Fibroblast of mammary gland (primary cell): ENCODE data around the gene KIZ.

Source experiments
- DNase-seq: peaks from one replicate; pipeline ENCODE4 v3.0.0-alpha.2; 2010; ENCODE audit warnings: low read depth
- H3K4me3 ChIP-seq: 2 replicates; pipeline ENCODE4 v1.5.1; 2011; ENCODE audit warnings: low read depth, mild to moderate bottlenecking, low read length, moderate library complexity; ENCODE audit not compliant: control insufficient read depth
- CTCF ChIP-seq: conservative IDR thresholded peaks from 2 replicates; pipeline ENCODE4 v1.5.1; 2011; ENCODE audit warnings: low read depth, low read length, inconsistent platforms; ENCODE audit not compliant: control insufficient read depth, insufficient read depth

Gene KIZ

GRCh38 chr20:21125849-21126580, at the start of gene KIZ:
Gene KIZ, plus strand, starts transcription at chr20:21126082. Its CDS starts 34 bp downstream, at chr20:21126116.
- H3K4me3 ChIP-seq: peak within 1 kb of the TSS; percentile 82
- peak; percentile 16 for TF ChIP-seq CTCF
- peak; percentile 88 for DNase-seq

- no peak overlapping the region for H3K4me3 ChIP-seq
- TF ChIP-seq CTCF: no peak
- no peak for DNase-seq
These were observed 48.0 kb upstream of the KIZ start for GRCh38 chr20:21077809-21078345.

GRCh38 chr20:21082584-21082983, 43.3 kb upstream of the KIZ start:
- TF ChIP-seq CTCF: no peak

GRCh38 chr20:21083825-21084325, 42.0 kb upstream of the KIZ start:
- no peak overlapping the region for H3K4me3 ChIP-seq
- TF ChIP-seq CTCF: no peak
- no peak for DNase-seq

More at GRCh38 chr20:21082584-21082983, 43.3 kb upstream of the KIZ start:
- no peak for DNase-seq
- no peak overlapping the region for H3K4me3 ChIP-seq

GRCh38 chr20:21087862-21088540, 37.9 kb upstream of the KIZ start:
- no peak for TF ChIP-seq CTCF
- no peak for DNase-seq
- H3K4me3 ChIP-seq: no peak overlapping the region

GRCh38 chr20:21089391-21089790, 36.5 kb upstream of the KIZ start:
- DNase-seq: no peak
- TF ChIP-seq CTCF: no peak
- H3K4me3 ChIP-seq: no peak overlapping the region
